ENCODE data around the gene PTGDR2. TPM values are rescaled to one million over a fixed set of nuclear protein-coding genes. Genes with fewer than 3 reads are reported as not detected.

PTGDR2 gene
- total RNA-seq, 1 donor from 2014 or later, result not detected

- H3K4me3 ChIP-seq (ENCODE audit: low read depth, low read length), result peak within 1 kb of the TSS; percentile 86
- no peaks in the 10 kb centered on the region for H3K27me3 ChIP-seq (ENCODE audit: control insufficient read depth, insufficient read depth, low read length)
- FAIRE-seq (no peak), DNase-seq (ENCODE audit: low read depth) (peak; percentile 87)
- no peaks in the 10 kb centered on the region for H3K36me3 ChIP-seq (ENCODE audit: control insufficient read depth, insufficient read depth, low read length)
- TF ChIP-seq CTCF (IDR thresholded peaks at IDR 0.05; ENCODE audit: insufficient read depth, low read length, severe bottlenecking), result no peak
These were observed 13.7 kb downstream of the PTGDR2 start, which contains the start of gene CCDC86 for GRCh38 chr11:60841797-60842667. TSS of gene CCDC86 (plus strand) at chr11:60842113. CDS start at chr11:60842125, 12 bp downstream.

- DNase-seq (ENCODE audit: low read depth) (no peak), FAIRE-seq (no peak)
- no peak for TF ChIP-seq CTCF (IDR thresholded peaks at IDR 0.05; ENCODE audit: insufficient read depth, low read length, severe bottlenecking)
- no peaks in the 10 kb centered on the region for H3K27me3 ChIP-seq (ENCODE audit: control insufficient read depth, insufficient read depth, low read length)
- no peaks in the 10 kb centered on the region for H3K36me3 ChIP-seq (ENCODE audit: control insufficient read depth, insufficient read depth, low read length)
- H3K4me3 ChIP-seq (ENCODE audit: low read depth, low read length), result no peak overlapping the region
These were observed 15.0 kb downstream of the PTGDR2 start for GRCh38 chr11:60840470-60841430.

DNA sequence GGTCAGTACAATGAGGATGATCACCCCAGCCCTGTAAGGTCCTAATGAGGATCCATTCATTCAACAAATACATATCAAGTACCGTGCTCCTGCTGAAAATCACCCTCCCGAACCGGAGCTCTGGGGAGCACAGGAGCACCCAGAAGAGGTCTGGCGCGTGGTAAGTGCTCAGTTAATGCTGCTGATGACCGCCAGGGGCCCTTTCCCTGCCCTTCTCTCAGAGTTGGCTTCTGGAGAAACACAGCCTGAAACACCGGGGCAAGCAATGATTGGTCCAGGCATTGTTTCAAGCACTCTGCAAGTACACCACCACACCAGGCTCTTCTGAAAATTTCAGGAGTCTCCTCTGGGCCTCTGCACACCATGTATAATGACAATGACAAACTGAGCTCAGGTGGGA is 17.6 kb downstream of the PTGDR2 start:
- Histone ChIP-seq H3K4me3 (ENCODE audit: low read depth, low read length) (no peak overlapping the region), H3K27me3 (ENCODE audit: control insufficient read depth, insufficient read depth, low read length) (no peaks in the 10 kb centered on the region), H3K36me3 (ENCODE audit: control insufficient read depth, insufficient read depth, low read length) (no peaks in the 10 kb centered on the region)
- no peak for TF ChIP-seq CTCF (IDR thresholded peaks at IDR 0.05; ENCODE audit: insufficient read depth, low read length, severe bottlenecking)
- no peak for FAIRE-seq
- no peak for DNase-seq (ENCODE audit: low read depth)

DNA sequence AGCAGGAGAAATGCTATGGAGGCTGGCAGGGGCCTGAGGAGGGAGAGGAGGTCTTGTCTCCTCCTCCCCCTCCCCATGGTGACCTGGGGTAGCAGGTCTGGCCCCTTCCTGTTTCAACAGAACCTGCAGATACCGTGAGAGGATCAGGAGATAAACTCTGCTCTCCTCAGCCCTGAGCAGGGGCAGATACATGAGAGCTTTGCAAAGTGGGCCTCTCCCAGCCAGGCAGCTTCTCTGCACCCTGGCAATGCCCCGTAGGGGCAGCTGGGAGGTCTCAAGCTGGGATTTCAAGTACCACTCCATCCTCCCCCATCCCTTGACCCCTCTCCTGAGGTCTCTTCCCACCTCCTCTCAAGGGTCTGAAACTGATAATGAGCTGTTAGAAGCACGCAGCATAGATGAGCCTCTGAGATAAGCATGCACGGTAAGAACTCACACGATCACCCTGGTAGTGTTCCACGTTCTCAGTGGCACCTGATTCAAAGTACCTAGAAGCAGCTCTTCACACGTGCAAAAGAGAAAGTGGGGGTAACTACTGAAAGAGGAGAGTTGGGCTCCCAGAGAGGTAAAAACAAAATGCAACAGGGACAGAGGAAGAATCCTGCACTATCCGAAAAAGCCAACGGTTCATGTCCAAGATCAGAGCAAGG is 18.8 kb downstream of the PTGDR2 start:
- Histone ChIP-seq H3K27me3 (ENCODE audit: control insufficient read depth, insufficient read depth, low read length) (no peaks in the 10 kb centered on the region), H3K36me3 (ENCODE audit: control insufficient read depth, insufficient read depth, low read length) (no peaks in the 10 kb centered on the region), H3K4me3 (ENCODE audit: low read depth, low read length) (no peak overlapping the region)
- no peak for DNase-seq (ENCODE audit: low read depth)
- FAIRE-seq, result no peak
- TF ChIP-seq CTCF (IDR thresholded peaks at IDR 0.05; ENCODE audit: insufficient read depth, low read length, severe bottlenecking), result no peak

DNA sequence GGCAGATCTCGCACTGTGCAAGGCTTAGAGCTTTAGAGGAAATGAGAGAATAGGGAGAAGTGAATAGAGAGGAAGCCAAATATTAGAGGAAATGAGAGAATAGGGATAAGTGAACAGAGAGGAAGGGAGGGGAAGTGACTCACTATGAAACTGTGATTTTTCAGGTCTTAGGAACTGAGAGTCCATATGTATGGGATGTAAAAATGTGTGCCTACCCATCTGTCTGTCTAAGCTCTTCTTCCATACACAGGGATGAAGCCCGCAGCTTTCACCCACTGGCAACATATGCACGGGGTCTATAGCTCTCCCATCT is 20.3 kb downstream of the PTGDR2 start:
- DNase-seq (ENCODE audit: low read depth) (peak; percentile 68), FAIRE-seq (no peak)
- Histone ChIP-seq H3K36me3 (ENCODE audit: control insufficient read depth, insufficient read depth, low read length) (no peaks in the 10 kb centered on the region), H3K27me3 (ENCODE audit: control insufficient read depth, insufficient read depth, low read length) (no peaks in the 10 kb centered on the region), H3K4me3 (ENCODE audit: low read depth, low read length) (no peak overlapping the region)
- TF ChIP-seq CTCF (IDR thresholded peaks at IDR 0.05; ENCODE audit: insufficient read depth, low read length, severe bottlenecking), result no peak
